Measurements from ENCODE around the gene STRBP. TPM values are rescaled to one million over a fixed set of nuclear protein-coding genes. Genes with fewer than 3 reads are reported as not detected.

Gene STRBP
- total and polyA plus RNA-seq, 2 of the 4 experiments (the other 2 are of a cell fraction) = 2.1 to 2.5 TPM

DNA sequence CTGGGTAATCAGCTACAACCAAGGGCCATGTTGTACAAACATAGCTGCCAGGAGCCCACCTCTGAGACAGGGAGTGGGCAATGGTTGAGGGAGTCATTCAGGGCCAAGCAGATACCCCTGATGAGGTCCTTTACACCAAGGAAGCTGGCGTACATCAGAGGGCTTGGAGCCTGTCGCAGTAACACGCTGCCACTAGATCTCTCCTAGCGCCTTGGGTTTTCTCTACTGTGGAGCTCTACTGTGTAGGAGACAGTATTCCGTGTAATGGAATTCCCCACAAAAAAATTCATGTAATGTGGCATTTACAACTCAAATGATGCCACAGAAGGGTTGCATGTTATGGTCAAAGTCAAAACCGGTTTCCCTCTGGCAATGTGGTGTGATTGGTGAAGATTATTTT lies 46.2 kb upstream of the STRBP start:
- no peak overlapping the region for H2BK20ac ChIP-seq (ENCODE audit: low read depth, low read length)
- H4K8ac ChIP-seq (ENCODE audit: low read depth in 2 of 2, low read length in 2 of 2) = no peak overlapping the region
- H4K91ac ChIP-seq (ENCODE audit: insufficient read depth, low read depth, low read length) = no peak overlapping the region
- H3K9me1 ChIP-seq (ENCODE audit: insufficient read depth, low read length) = no peaks in the 10 kb centered on the region
- no peak overlapping the region for H3K18ac ChIP-seq (ENCODE audit: low read depth, low read length)
- H2BK120ac ChIP-seq (ENCODE audit: low read depth, low read length) = no peak overlapping the region
- H2BK15ac ChIP-seq (ENCODE audit: low read depth, low read length) = no peak overlapping the region
- DNase-seq (no peak), ATAC-seq (ENCODE audit: low read depth) (no peak)
- H2AFZ ChIP-seq (replicated peaks; ENCODE audit: low read length, poor library complexity) = no peak overlapping the region
- BruUV-seq (replicated peaks) = no TSS peak
- intact Hi-C loops (cut with micrococcal nuclease) (no loop called here), dilution Hi-C loops (cut with HindIII; ENCODE audit: low sequenced_read_pairs, unreplicated experiment) (no loop called here), in situ Hi-C loops (cut with MboI; ENCODE audit: low sequenced_read_pairs) (no loop called here)
- no peaks in the 10 kb centered on the region for H3K9me3 ChIP-seq (ENCODE audit: control insufficient read depth, insufficient read depth, low read length)
- WGBS, 2 experiments (ENCODE audit: extremely low coverage in 2 of 2, insufficient read length in 1 of 2) = no CpG with 5 or more reads among the region's 6 CpGs
- H3K36me3 ChIP-seq (ENCODE audit: control insufficient read depth, insufficient read depth, low read length) = no peaks in the 10 kb centered on the region
- ChIA-PET POLR2A (ENCODE audit: unreplicated experiment) (no interaction called here), CTCF (no interaction called here)
- no peak overlapping the region for H2AK5ac ChIP-seq (ENCODE audit: low read depth, low read length)
- no peaks in the 10 kb centered on the region for H3K79me1 ChIP-seq (ENCODE audit: low read depth in 1 of 2, low read length in 2 of 2)
- H3K27me3 ChIP-seq (ENCODE audit: control insufficient read depth, insufficient read depth, low read length) = peaks cover 27% of the 10 kb centered on the region
- H3K23ac ChIP-seq (ENCODE audit: low read depth, low read length) = no peak overlapping the region
- no peaks in the 10 kb centered on the region for H3K4me1 ChIP-seq (ENCODE audit: control insufficient read depth, insufficient read depth, low read length)
- no peak overlapping the region for H2AK9ac ChIP-seq (replicated peaks; ENCODE audit: low read depth, low read length, poor library complexity)
- H4K5ac ChIP-seq (ENCODE audit: low read depth, low read length) = no peak overlapping the region
- no peak overlapping the region for H3K56ac ChIP-seq (ENCODE audit: extremely low read depth, insufficient read depth, low read length)
- H4K20me1 ChIP-seq (ENCODE audit: insufficient read depth, low read length) = no peaks in the 10 kb centered on the region
- no peak overlapping the region for H2BK5ac ChIP-seq (ENCODE audit: low read depth, low read length, poor library complexity, severe bottlenecking)
- H3K4ac ChIP-seq (ENCODE audit: low read depth, low read length) = no peak overlapping the region
- H3K14ac ChIP-seq (replicated peaks; ENCODE audit: low read depth, low read length) = no peak overlapping the region
- H3K27ac ChIP-seq (ENCODE audit: insufficient read depth, low read length) = no peak overlapping the region
- TF ChIP-seq RCOR1 (IDR thresholded peaks at IDR 0.05; ENCODE audit: insufficient replicate concordance, low read length) (no peak), NFE2L2 (IDR thresholded peaks at IDR 0.05; ENCODE audit: low read depth, low read length) (no peak), RFX5 (IDR thresholded peaks at IDR 0.05; ENCODE audit: low read depth, low read length) (no peak), CEBPB (IDR thresholded peaks at IDR 0.05; ENCODE audit: low read depth, low read length) (no peak), BHLHE40 (IDR thresholded peaks at IDR 0.05; ENCODE audit: low read depth, low read length) (no peak)
- TF ChIP-seq, protein P1, sequence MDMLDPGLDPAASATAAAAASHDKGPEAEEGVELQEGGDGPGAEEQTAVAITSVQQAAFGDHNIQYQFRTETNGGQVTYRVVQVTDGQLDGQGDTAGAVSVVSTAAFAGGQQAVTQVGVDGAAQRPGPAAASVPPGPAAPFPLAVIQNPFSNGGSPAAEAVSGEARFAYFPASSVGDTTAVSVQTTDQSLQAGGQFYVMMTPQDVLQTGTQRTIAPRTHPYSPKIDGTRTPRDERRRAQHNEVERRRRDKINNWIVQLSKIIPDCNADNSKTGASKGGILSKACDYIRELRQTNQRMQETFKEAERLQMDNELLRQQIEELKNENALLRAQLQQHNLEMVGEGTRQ (IDR thresholded peaks at IDR 0.05; ENCODE audit: low read depth, low read length) = no peak
- no peak overlapping the region for H3K4me2 ChIP-seq (ENCODE audit: low read depth, low read length)
- no peak overlapping the region for H3K4me3 ChIP-seq (ENCODE audit: insufficient read depth, low read depth, low read length)
- H3K9ac ChIP-seq (ENCODE audit: low read depth, low read length) = no peak overlapping the region

All from IMR-90 (cell line).